HEK293 (cell line): ENCODE results near the gene EFEMP2.

Source experiments
- BCL6B ChIP-seq: fragments of 450-650 bp; formaldehyde crosslinking; IDR thresholded peaks from 2 replicates; pipeline ENCODE4 v1.5.1; 2017; ENCODE audit warnings: missing biosample characterization, missing genetic modification characterization
- HOXC10 ChIP-seq: sonication (generic); formaldehyde crosslinking; IDR thresholded peaks from 2 replicates; pipeline ENCODE4 v1.8.1; 2023; ENCODE audit warnings: mild to moderate bottlenecking, missing genetic modification reagents
- KLF8 ChIP-seq: fragments of 450-650 bp; formaldehyde crosslinking; IDR thresholded peaks from 2 replicates; pipeline ENCODE4 v1.5.1; 2016; ENCODE audit warnings: missing biosample characterization, missing genetic modification characterization
- OVOL3 ChIP-seq: fragments of 450-650 bp; formaldehyde crosslinking; IDR thresholded peaks from 2 replicates; pipeline ENCODE4 v1.5.1; 2016; ENCODE audit warnings: missing biosample characterization, missing genetic modification characterization
- RBAK ChIP-seq: fragments of 450-650 bp; formaldehyde crosslinking; IDR thresholded peaks from 2 replicates; pipeline ENCODE4 v1.5.1; 2016; ENCODE audit warnings: missing biosample characterization, missing genetic modification characterization
- TCF7L2 ChIP-seq: IDR thresholded peaks from 2 replicates; pipeline ENCODE4 v1.6.1; 2011; ENCODE audit warnings: low read depth, mild to moderate bottlenecking, inconsistent platforms, low read length, moderate library complexity, borderline replicate concordance
- YY1 ChIP-seq: fragments of 450-650 bp; formaldehyde crosslinking; IDR thresholded peaks from 2 replicates; pipeline ENCODE4 v1.5.1; 2018; ENCODE audit warnings: missing biosample characterization, missing genetic modification characterization
- ZBTB17 ChIP-seq: fragments of 450-650 bp; formaldehyde crosslinking; IDR thresholded peaks from 2 replicates; pipeline ENCODE4 v1.5.1; 2016; ENCODE audit warnings: missing biosample characterization, missing genetic modification characterization
- ZBTB20 ChIP-seq: fragments of 450-650 bp; formaldehyde crosslinking; IDR thresholded peaks from 2 replicates; pipeline ENCODE4 v1.5.1; 2016; ENCODE audit warnings: missing biosample characterization, missing genetic modification characterization
- ZBTB21 ChIP-seq: fragments of 450-650 bp; formaldehyde crosslinking; IDR thresholded peaks from 2 replicates; pipeline ENCODE4 v1.5.1; 2017; ENCODE audit warnings: missing biosample characterization, missing genetic modification characterization
- ZNF10 ChIP-seq: fragments of 450-650 bp; formaldehyde crosslinking; IDR thresholded peaks from 2 replicates; pipeline ENCODE4 v1.5.1; 2017; ENCODE audit warnings: missing biosample characterization, missing genetic modification characterization
- ZNF112 ChIP-seq: fragments of 450-650 bp; formaldehyde crosslinking; IDR thresholded peaks from 2 replicates; pipeline ENCODE4 v1.5.0; 2017; ENCODE audit warnings: missing biosample characterization, missing genetic modification characterization
- ZNF155 ChIP-seq: fragments of 450-650 bp; formaldehyde crosslinking; IDR thresholded peaks from 2 replicates; pipeline ENCODE4 v1.5.1; 2016; ENCODE audit warnings: missing biosample characterization, missing genetic modification characterization
- ZNF184 ChIP-seq: fragments of 450-650 bp; IDR thresholded peaks from 2 replicates; pipeline ENCODE4 v1.5.1; 2018; ENCODE audit warnings: missing biosample characterization, mild to moderate bottlenecking, missing genetic modification characterization
- ZNF2 ChIP-seq: fragments of 450-650 bp; formaldehyde crosslinking; IDR thresholded peaks from 2 replicates; pipeline ENCODE4 v1.5.1; 2016; ENCODE audit warnings: missing biosample characterization, missing genetic modification characterization
- ZNF23 ChIP-seq: fragments of 450-650 bp; formaldehyde crosslinking; IDR thresholded peaks from 2 replicates; pipeline ENCODE4 v1.5.1; 2016; ENCODE audit warnings: missing biosample characterization, missing genetic modification characterization, borderline replicate concordance
- ZNF248 ChIP-seq: fragments of 450-650 bp; formaldehyde crosslinking; IDR thresholded peaks from 2 replicates; pipeline ENCODE4 v1.5.1; 2017; ENCODE audit warnings: missing biosample characterization, missing genetic modification characterization
- ZNF354C ChIP-seq: fragments of 450-650 bp; formaldehyde crosslinking; IDR thresholded peaks from 2 replicates; pipeline ENCODE4 v1.5.1; 2016; ENCODE audit warnings: missing biosample characterization, missing genetic modification characterization, low read depth, borderline replicate concordance
- ZNF423 ChIP-seq: fragments of 450-650 bp; formaldehyde crosslinking; IDR thresholded peaks from 2 replicates; pipeline ENCODE4 v1.5.1; 2016; ENCODE audit warnings: missing biosample characterization, missing genetic modification characterization
- ZNF488 ChIP-seq: fragments of 450-650 bp; formaldehyde crosslinking; IDR thresholded peaks from 2 replicates; pipeline ENCODE4 v1.5.1; 2016; ENCODE audit warnings: missing biosample characterization, missing genetic modification characterization
- ZNF529 ChIP-seq: fragments of 450-650 bp; formaldehyde crosslinking; IDR thresholded peaks from 2 replicates; pipeline ENCODE4 v1.5.1; 2017; ENCODE audit warnings: missing genetic modification characterization, missing biosample characterization; ENCODE audit not compliant: insufficient replicate concordance
- ZNF768 ChIP-seq: fragments of 450-650 bp; formaldehyde crosslinking; IDR thresholded peaks from 2 replicates; pipeline ENCODE4 v1.5.1; 2018; ENCODE audit warnings: missing biosample characterization, mild to moderate bottlenecking, missing genetic modification characterization
- ZNF791 ChIP-seq: fragments of 450-650 bp; formaldehyde crosslinking; IDR thresholded peaks from 2 replicates; pipeline ENCODE4 v1.5.1; 2016; ENCODE audit warnings: missing biosample characterization, missing genetic modification characterization
- TF ChIP-seq, protein P1 (sequence below): fragments of 450-650 bp; formaldehyde crosslinking; IDR thresholded peaks from 2 replicates; pipeline ENCODE4 v1.5.1; 2016; ENCODE audit warnings: missing biosample characterization, missing genetic modification characterization
- TF ChIP-seq, protein P2 (sequence below): IDR thresholded peaks from 2 replicates; pipeline ENCODE4 v1.6.1; 2011; ENCODE audit warnings: mild to moderate bottlenecking, low read depth, low read length, borderline replicate concordance

The EFEMP2 gene

DNA sequence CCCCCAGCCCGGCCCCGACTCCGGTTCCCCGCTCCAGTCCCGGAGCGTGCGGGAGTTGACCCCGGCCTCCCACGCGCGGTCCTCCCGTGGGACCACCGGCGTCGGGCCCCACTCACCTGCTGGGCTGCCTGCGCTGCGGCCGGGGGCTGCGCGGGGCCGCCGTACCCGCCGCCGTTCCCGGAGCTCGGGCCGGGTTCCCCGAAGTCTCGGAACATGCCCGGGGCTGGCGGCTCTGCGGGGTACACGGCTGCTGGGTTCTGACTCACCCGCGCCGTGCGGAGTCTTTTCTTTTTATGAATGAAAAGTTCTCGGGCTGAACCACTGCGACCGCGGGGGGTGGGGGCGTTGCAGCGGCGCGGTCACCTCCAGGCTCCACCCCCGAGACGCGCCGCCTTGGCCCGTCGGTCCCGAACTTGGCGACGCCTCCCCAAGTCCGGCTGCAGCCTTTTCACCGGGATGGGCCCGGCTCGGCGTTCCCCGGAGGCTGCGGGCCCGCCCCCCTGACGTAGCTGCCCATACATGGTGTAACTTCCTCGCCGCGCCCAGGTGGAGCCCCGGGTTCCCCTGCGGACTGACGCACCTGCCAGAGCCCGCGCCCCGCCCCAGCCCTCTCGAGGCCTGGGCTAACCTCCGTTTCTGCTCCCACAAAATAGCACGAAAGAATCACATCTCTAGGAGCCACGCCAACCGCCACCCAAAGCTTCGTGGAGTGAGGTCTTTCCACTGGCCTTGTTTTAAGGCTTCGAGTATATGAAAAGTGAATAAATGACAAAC is 27.7 kb upstream of the EFEMP2 start, which contains the start of gene FOSL1 (continued):
- TF ChIP-seq TCF7L2 (no peak), HOXC10 (CRISPR knock-in tag) (no peak), ZNF2 (tag by site-specific recombination) (no peak), ZNF184 (no peak), KLF8 (tag by site-specific recombination) (peak; percentile 75; the same call in 1 of the 2 replicates), ZNF248 (tag by site-specific recombination) (no peak), ZBTB20 (tag by site-specific recombination) (peak; percentile 58; the same call in 1 of the 2 replicates), OVOL3 (tag by site-specific recombination) (no peak), YY1 (no peak), RBAK (tag by site-specific recombination) (no peak), ZNF529 (no peak), ZBTB17 (tag by site-specific recombination) (peak; percentile 90), ZNF155 (no peak), ZNF423 (tag by site-specific recombination) (no peak), ZBTB21 (tag by site-specific recombination) (0 out of 2 replicates have a peak, but pooled peaks have one; percentile 29), BCL6B (tag by site-specific recombination) (no peak), ZNF791 (no peak), ZNF23 (tag by site-specific recombination) (no peak), ZNF488 (tag by site-specific recombination) (no peak), ZNF10 (tag by site-specific recombination) (no peak), ZNF354C (tag by site-specific recombination) (no peak), ZNF768 (tag by site-specific recombination) (no peak), ZNF112 (no peak)
- TF ChIP-seq, protein P1, sequence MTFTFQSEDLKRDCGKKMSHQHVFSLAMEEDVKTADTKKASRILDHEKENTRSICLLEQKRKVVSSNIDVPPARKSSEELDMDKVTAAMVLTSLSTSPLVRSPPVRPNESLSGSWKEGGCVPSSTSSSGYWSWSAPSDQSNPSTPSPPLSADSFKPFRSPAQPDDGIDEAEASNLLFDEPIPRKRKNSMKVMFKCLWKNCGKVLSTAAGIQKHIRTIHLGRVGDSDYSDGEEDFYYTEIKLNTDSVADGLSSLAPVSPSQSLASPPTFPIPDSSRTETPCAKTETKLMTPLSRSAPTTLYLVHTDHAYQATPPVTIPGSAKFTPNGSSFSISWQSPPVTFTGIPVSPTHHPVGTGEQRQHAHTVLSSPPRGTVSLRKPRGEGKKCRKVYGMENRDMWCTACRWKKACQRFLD = no peak
- TF ChIP-seq, protein P2, sequence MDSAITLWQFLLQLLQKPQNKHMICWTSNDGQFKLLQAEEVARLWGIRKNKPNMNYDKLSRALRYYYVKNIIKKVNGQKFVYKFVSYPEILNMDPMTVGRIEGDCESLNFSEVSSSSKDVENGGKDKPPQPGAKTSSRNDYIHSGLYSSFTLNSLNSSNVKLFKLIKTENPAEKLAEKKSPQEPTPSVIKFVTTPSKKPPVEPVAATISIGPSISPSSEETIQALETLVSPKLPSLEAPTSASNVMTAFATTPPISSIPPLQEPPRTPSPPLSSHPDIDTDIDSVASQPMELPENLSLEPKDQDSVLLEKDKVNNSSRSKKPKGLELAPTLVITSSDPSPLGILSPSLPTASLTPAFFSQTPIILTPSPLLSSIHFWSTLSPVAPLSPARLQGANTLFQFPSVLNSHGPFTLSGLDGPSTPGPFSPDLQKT = no peak
